HEK293T (cell line): ENCODE measurements around the gene ABHD17A.

Source experiments
- ARNT ChIP-seq: fragments of 450-650 bp; IDR thresholded peaks from 2 replicates; pipeline ENCODE4 v1.6.1; 2017; ENCODE audit warnings: mild to moderate bottlenecking
- BHLHE40 ChIP-seq: fragments of 450-650 bp; IDR thresholded peaks from 2 replicates; pipeline ENCODE4 v1.6.1; 2016; ENCODE audit warnings: mild to moderate bottlenecking, moderate library complexity, borderline replicate concordance
- ELF4 ChIP-seq: fragments of 450-650 bp; IDR thresholded peaks from 2 replicates; pipeline ENCODE4 v1.6.1; 2017; ENCODE audit warnings: antibody characterized with exemption
- FOXA1 ChIP-seq: fragments of 450-650 bp; IDR thresholded peaks from 2 replicates; pipeline ENCODE4 v1.6.1; 2016; ENCODE audit warnings: mild to moderate bottlenecking
- FOXK2 ChIP-seq: fragments of 450-650 bp; IDR thresholded peaks from 2 replicates; pipeline ENCODE4 v1.6.1; 2016; ENCODE audit warnings: mild to moderate bottlenecking
- FOXM1 ChIP-seq: fragments of 450-650 bp; IDR thresholded peaks from 2 replicates; pipeline ENCODE4 v1.6.1; 2017; ENCODE audit warnings: mild to moderate bottlenecking, borderline replicate concordance
- HDGF ChIP-seq: fragments of 450-650 bp; IDR thresholded peaks from 2 replicates; pipeline ENCODE4 v1.6.1; 2017; ENCODE audit warnings: antibody characterized with exemption, borderline replicate concordance
- L3MBTL2 ChIP-seq: fragments of 450-650 bp; conservative IDR thresholded peaks from 2 replicates; pipeline ENCODE4 v1.6.1; 2016; ENCODE audit warnings: mild to moderate bottlenecking
- LEF1 ChIP-seq: fragments of 450-650 bp; IDR thresholded peaks from 2 replicates; pipeline ENCODE4 v1.6.1; 2017; ENCODE audit warnings: mild to moderate bottlenecking, borderline replicate concordance
- PKNOX1 ChIP-seq: fragments of 450-650 bp; IDR thresholded peaks from 2 replicates; pipeline ENCODE4 v1.6.1; 2016
- SP1 ChIP-seq: fragments of 450-650 bp; IDR thresholded peaks from 2 replicates; pipeline ENCODE4 v1.6.1; 2017
- TARDBP ChIP-seq: fragments of 450-650 bp; IDR thresholded peaks from 2 replicates; pipeline ENCODE4 v1.6.1; 2016

GRCh38 chr19:1846517-1847204, 38.6 kb downstream of the ABHD17A start:
- no peak for TF ChIP-seq HDGF
- no peak for TF ChIP-seq FOXA1
- TF ChIP-seq FOXM1: no peak
- no peak for TF ChIP-seq SP1
- no peak for TF ChIP-seq ARNT
- no peak for TF ChIP-seq L3MBTL2
- no peak for TF ChIP-seq LEF1
- no peak for TF ChIP-seq TARDBP
- TF ChIP-seq FOXK2: no peak
- TF ChIP-seq ELF4: no peak
- TF ChIP-seq BHLHE40: no peak
- TF ChIP-seq PKNOX1: no peak
